ENCODE measurements around the gene CACHD1. TPM values are rescaled to one million over a fixed set of nuclear protein-coding genes. Genes with fewer than 3 reads are reported as not detected.
"Not testable (repeated sequence)": the region's sequence is repeated elsewhere in the genome, so short reads cannot be mapped to it uniquely, and the experiment has no call there.

CACHD1 gene
- polyA plus RNA-seq, 2 of the 4 experiments (the other 2 are of a cell fraction): 0.72 to 1.6 TPM

- ChIA-PET POLR2A (no interaction called here), CTCF (interaction anchor here (0.9 kb wide), 1 partner anchor 10 kb away, joined by 3 read pairs; no protein-coding TSS in a partner anchor)
- DNase-seq (ENCODE audit: low read depth in 1 of 2, low spot score in 1 of 2) (no peak), ATAC-seq (no peak), FAIRE-seq (no peak)
- WGBS (ENCODE audit: missing lambda C conversion rate): 62% methylated on average over 3 of the region's 3 CpGs
- Histone ChIP-seq H3K4me2 (no peak overlapping the region), H3K4me1 (no peaks in the 10 kb centered on the region), H3K4me3 (no peak overlapping the region), H3K27ac (no peak overlapping the region), H3K9me3 (no peaks in the 10 kb centered on the region)
- TF ChIP-seq SREBF2 (IDR thresholded peaks at IDR 0.05) (no peak), ELK1 (IDR thresholded peaks at IDR 0.05; ENCODE audit: low read depth, low read length) (no peak), BCL3 (IDR thresholded peaks at IDR 0.05) (no peak), CHD2 (IDR thresholded peaks at IDR 0.05; ENCODE audit: low read length, partially characterized antibody) (no peak), EHF (CRISPR knock-in tag; IDR thresholded peaks at IDR 0.05) (no peak), NR3C1 (IDR thresholded peaks at IDR 0.05) (no peak), MYC (IDR thresholded peaks at IDR 0.05; ENCODE audit: borderline replicate concordance, low read length) (no peak), RARB (CRISPR knock-in tag; IDR thresholded peaks at IDR 0.05) (no peak), NFE2L2 (conservative IDR thresholded peaks at IDR 0.05; ENCODE audit: low read length) (no peak), HES2 (IDR thresholded peaks at IDR 0.05) (no peak), CEBPB (IDR thresholded peaks at IDR 0.05) (no peak), CBX2 (IDR thresholded peaks at IDR 0.05; ENCODE audit: borderline replicate concordance, low read depth) (no peak), RAD21 (conservative IDR thresholded peaks at IDR 0.05 in 1 of 2, IDR thresholded peaks at IDR 0.05 in 1 of 2) (no peak), RNF2 (IDR thresholded peaks at IDR 0.05; ENCODE audit: borderline replicate concordance, low read depth) (no peak), HOXB13 (CRISPR knock-in tag; IDR thresholded peaks at IDR 0.05; ENCODE audit: low read depth) (no peak), HDAC2 (IDR thresholded peaks at IDR 0.05) (no peak), TP53 (CRISPR knock-in tag; IDR thresholded peaks at IDR 0.05) (no peak), HOXB5 (CRISPR knock-in tag; IDR thresholded peaks at IDR 0.05) (no peak), E2F6 (IDR thresholded peaks at IDR 0.05; ENCODE audit: borderline replicate concordance, low read depth) (no peak), KDM1A (IDR thresholded peaks at IDR 0.05; ENCODE audit: low read depth) (no peak)
Observed at GRCh38 chr1:64733581-64734286, 263.8 kb downstream of the CACHD1 start.

GRCh38 chr1:64734287-64734652, 264.3 kb downstream of the CACHD1 start:
- 48% methylated on average over 3 of the region's 3 CpGs for WGBS (ENCODE audit: missing lambda C conversion rate)
- ATAC-seq (no peak), DNase-seq (ENCODE audit: low read depth in 1 of 2, low spot score in 1 of 2) (no peak), FAIRE-seq (no peak)
- Histone ChIP-seq H3K9me3 (no peaks in the 10 kb centered on the region), H3K4me3 (no peak overlapping the region), H3K4me2 (no peak overlapping the region), H3K4me1 (no peaks in the 10 kb centered on the region), H3K27ac (no peak overlapping the region)
- ChIA-PET CTCF (interaction anchor here (1.4 kb wide), 1 partner anchor 90 kb away, joined by 3 read pairs; no protein-coding TSS in a partner anchor), POLR2A (no interaction called here)
- TF ChIP-seq POLR2AphosphoS2 (conservative IDR thresholded peaks at IDR 0.05; ENCODE audit: low read length) (no peak), EHF (CRISPR knock-in tag; IDR thresholded peaks at IDR 0.05) (no peak), ELK1 (IDR thresholded peaks at IDR 0.05; ENCODE audit: low read depth, low read length) (no peak), CEBPB (IDR thresholded peaks at IDR 0.05) (no peak), HOXA7 (CRISPR knock-in tag; IDR thresholded peaks at IDR 0.05) (no peak), HMGXB4 (CRISPR knock-in tag; IDR thresholded peaks at IDR 0.05; ENCODE audit: borderline replicate concordance) (no peak), GATA3 (IDR thresholded peaks at IDR 0.05; ENCODE audit: borderline replicate concordance) (no peak), HOXB5 (CRISPR knock-in tag; IDR thresholded peaks at IDR 0.05) (no peak)

- FAIRE-seq; H3K4me2 ChIP-seq; H3K4me1 ChIP-seq; DNase-seq (ENCODE audit: low read depth in 1 of 2, low spot score in 1 of 2); ATAC-seq; H3K27ac ChIP-seq; POLR2A ChIA-PET; H3K4me3 ChIP-seq; H3K9me3 ChIP-seq: not testable (repeated sequence)
- CTCF ChIA-PET: interaction anchor here (2.0 kb wide), 1 partner anchor 84 kb away, joined by 5 read pairs; no protein-coding TSS in a partner anchor
- WGBS (ENCODE audit: missing lambda C conversion rate): 64% methylated on average over 1 of the region's 1 CpG
Observed at GRCh38 chr1:64740687-64741086, 270.8 kb downstream of the CACHD1 start.
